Activated CD8-positive, alpha-beta memory T cell treated with anti-CD3 and anti-CD28 coated beads, Interleukin-2, amount 50 U/mL, for 1 hour (primary cell): Measurements from ENCODE around the gene HSD3B7.
A peak's percentile ranks its signal among the peaks of the same experiment; 100 is the strongest.

Experiments used
- DNase-seq: peaks from one replicate; pipeline ENCODE4 v3.0.0-alpha.2; 2020; ENCODE audit errors: extremely low read depth

HSD3B7 gene

DNA sequence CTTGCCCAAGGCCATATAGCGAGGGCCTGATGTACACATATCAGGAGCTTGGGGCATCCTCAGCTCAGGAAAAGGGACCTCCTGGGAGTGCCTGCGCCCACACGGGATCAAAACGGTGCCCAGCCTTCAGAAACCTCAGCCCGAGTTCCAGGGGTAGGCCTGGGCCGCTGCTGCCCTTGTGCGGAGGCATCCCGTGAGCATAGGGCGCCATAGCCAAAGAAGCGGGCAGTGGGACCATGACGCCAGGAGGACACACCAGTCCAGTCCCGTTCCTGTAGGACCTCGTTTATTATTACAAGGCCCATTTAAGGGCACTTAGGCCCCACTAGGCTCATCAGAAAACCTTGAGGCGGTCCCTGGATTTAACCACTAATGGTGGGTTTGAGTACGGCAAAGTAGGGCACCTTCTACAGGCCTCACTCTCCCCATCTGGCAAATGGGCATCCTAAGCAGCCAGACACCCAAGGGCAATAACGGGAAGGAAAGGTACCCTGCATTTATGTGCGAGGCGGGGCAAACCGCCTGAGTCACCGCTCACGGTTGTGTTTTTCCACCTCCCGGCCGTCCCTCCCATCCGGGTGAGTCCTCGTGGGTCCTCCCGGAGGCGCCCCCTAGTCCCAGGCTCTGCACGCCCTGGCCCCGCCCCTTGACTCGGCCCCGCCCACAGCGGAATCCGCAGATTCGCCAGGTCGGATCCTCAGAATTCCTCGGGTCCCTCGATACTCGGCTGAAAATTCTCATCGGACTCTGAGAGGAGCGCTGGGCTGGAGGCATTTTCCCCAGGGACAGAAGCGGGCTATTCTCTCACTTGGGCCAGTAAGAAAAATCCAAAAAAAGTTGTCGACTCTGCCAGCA lies 28.2 kb upstream of the HSD3B7 start:
- DNase-seq, result peak; percentile 81

DNA sequence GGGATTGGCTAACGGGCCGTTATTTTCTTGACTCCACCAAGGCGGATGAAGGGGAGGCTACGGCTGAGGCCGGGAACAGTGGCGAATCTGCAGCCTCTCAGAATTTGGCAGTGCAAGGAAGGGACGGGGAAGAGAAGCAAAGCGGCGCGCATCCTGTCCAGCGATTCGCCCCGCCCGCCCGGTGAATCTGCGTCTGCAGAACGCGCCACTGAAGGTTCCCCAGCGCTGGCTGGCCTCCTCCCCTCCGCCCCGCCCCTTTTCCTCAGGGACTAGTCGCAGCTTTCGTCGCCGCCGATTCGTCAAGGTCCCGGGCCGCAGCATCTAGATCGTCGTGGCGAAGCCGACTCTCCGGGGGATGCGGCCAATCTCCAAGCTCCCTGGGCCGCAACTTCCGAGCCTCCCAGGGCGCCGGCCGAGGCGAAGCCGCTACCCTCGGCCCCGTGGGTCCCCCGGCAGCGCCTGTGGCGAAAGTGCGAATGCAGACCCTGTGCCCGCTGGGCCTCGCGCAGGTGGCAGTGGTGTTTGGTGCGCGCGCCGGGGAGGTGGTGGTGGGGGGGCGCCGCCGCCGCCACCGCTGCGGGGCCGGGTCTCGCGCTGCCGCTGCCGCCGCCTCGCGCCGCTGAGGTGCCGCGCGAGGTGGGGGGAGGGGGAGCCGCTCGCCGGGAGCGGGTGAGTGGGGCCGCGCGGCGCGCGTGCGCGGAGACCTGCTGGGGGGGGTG lies 27.4 kb upstream of the HSD3B7 start, which contains the start of gene SETD1A:
Gene SETD1A, plus strand, starts transcription at position 299 of the 719 bp plus-strand sequence. CDS start 978 bp downstream, outside the sequence.
- DNase-seq, result peak; percentile 98

DNA sequence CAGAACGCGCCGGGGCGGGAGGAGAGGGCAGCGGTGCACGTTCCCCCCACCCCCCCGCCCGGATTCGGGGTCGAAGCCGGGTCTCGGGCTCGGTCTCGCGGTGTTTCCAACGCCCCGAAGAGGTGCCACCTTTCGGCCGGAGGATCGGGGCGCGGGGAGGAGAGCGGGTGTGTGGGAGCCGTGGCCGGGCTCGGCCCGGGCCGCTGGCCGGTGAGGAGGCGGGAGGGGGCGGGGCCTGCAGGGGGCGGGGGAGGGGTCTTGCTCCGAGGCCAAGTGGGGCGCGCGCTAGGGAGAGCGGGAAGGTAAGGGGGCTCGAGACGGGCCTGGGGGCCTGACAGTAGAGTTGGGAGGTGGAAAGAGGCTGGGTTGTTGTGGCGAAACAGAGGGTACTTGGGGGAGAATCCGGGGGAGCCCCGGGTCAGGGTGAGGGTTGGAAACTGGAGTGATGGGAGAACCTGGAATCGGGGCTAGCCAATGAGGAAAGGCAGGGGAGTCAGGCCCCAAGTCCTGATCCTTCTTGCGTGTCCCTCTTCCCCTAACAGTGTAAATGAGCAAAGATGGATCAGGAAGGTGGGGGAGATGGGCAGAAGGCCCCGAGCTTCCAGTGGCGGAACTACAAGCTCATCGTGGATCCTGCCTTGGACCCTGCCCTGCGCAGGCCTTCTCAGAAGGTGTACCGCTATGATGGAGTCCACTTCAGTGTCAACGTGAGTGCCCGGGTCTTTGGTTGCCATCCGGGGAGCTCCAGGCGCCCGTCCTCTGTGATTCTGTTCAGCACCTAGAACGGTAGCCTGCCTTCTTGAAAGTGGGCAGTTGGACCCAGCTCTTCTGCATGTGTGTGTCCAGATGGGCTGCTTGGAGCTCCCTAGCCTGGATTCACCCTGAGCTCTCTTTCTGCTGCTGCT lies 26.6 kb upstream of the HSD3B7 start:
- no peak for DNase-seq

DNA sequence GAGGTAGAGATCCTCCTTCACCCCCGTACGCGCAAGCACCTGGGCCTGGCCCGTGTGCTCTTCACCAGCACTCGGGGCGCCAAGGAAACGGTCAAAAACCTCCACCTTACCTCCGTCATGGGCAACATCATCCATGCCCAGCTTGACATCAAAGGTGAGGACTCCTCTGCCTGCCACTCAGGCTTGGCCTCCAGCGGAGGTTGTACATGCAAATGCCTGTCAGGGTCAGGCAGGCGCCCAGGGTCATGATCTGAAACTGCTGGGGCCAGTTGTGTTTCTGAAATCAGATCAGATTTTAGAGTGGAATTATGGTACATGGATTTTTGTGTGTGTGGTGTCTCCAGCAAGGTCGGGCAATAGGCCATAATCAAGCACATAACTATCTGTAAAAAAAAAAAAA lies 23.6 kb upstream of the HSD3B7 start:
- no peak for DNase-seq

GRCh38 chr16:30963925-30964511 lies 21.0 kb upstream of the HSD3B7 start:
- no peak for DNase-seq

DNA sequence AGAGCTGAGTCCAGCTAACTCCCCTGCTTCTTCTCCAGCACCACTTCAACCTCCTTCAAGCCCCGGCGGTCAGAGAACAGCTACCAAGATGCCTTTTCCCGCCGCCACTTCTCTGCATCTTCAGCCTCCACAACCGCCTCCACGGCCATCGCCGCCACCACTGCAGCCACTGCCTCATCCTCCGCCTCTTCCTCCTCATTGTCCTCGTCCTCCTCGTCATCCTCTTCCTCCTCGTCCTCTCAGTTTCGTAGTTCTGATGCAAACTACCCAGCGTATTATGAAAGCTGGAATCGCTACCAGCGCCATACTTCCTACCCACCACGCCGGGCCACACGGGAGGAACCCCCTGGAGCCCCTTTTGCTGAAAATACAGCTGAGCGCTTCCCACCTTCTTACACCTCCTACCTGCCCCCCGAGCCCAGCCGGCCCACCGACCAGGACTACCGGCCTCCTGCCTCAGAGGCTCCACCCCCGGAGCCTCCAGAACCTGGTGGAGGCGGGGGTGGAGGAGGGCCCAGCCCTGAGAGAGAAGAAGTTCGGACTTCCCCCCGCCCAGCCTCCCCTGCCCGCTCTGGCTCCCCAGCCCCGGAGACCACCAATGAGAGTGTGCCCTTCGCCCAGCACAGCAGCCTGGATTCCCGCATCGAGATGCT lies 20.3 kb upstream of the HSD3B7 start:
- no peak for DNase-seq

- DNase-seq, result no peak
These were observed 19.6 kb upstream of the HSD3B7 start for GRCh38 chr16:30965436-30965835.

GRCh38 chr16:30966033-30966619 lies 18.9 kb upstream of the HSD3B7 start:
- no peak for DNase-seq

DNA sequence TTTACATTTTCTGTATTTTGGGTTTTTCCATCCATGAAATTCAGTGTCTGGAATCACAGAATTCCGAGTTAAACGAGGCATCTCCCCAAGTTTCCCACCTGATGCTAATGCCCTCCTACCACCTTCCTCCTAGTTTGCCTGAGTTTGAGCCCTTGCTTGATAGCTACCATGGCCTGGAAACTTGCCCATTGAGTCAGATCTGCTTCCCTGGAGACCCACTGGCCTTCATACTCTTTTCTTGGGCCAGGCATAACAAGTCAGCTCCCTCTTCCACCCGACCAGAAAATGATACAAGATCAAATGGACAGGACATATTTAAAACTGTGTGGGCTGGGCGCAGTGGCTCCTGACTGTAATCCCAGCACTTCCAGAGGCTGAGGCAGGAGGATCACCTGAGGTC lies 17.2 kb upstream of the HSD3B7 start:
- DNase-seq, result no peak

DNA sequence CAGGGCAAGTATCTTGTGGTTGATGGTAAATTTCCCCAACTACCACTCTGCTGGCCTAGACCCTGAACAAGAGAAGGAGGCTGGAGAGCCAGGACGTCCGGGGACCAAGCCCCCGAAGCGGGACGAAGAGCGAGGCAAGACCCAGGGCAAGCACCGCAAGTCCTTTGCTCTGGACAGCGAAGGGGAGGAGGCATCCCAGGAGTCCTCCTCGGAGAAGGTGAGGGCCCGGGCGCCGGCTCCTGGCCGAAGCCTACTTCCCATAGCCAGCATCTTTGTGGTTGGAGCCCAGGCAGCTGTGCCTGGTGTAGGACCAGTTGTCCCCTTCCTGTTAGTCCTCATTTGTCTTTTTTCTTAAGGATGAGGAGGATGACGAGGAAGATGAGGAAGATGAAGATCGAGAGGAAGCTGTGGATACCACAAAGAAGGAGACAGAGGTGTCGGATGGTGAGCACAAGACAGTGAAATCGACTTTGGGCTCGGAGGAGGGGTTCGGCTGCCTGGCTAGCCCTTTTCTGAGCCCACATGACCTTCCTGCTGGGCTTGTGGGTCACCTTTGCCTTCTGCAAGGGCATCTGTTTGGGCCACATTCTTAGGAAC lies 15.7 kb upstream of the HSD3B7 start:
- DNase-seq, result no peak

- DNase-seq, result no peak
These were observed 13.7 kb upstream of the HSD3B7 start for GRCh38 chr16:30971298-30971697.

DNA sequence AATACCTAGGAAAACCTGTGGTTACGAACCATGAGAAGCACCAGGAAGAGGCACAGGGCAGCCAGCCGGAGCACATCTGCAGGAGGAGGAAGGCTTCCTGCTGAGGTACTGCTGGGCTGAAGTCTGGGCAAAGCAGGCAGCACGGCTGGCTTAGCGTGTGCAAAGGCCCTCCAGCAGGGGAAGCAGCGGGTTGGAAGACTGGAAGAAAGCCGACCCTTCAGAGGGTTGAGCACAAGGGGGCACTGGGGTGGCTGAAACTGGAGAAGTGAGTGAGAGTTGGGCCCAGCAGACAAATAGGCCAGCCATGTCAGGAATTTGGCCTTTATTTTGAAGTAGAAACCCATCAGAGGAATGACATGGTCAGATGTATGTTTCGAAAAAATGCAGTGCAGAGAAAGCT lies 12.1 kb upstream of the HSD3B7 start:
- no peak for DNase-seq

- DNase-seq, result no peak
These were observed 10.7 kb upstream of the HSD3B7 start for GRCh38 chr16:30974348-30974747.

DNA sequence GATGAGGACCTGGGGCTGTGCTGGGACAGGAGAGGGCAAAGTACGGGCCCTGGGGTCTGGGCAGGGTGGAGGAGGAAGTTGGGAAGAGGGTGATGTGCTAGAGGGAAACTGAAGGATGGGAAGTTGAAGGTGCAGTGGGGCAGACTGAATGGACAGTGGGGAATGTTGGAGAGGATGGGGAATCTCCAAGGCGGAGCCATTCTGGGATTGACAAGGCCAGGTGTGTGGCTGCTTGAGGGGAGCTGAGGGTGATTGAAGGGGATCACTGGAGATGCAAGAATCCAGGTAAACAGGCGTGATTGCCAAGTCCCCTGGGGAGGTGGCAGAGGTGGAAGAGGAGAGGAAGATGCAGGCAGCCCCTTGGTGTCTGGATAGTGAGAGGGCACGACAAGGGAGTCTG lies 8.5 kb upstream of the HSD3B7 start:
- no peak for DNase-seq

GRCh38 chr16:30977502-30977901 lies 7.5 kb upstream of the HSD3B7 start:
- no peak for DNase-seq

GRCh38 chr16:30979170-30980022 lies 5.6 kb upstream of the HSD3B7 start:
- no peak for DNase-seq

DNA sequence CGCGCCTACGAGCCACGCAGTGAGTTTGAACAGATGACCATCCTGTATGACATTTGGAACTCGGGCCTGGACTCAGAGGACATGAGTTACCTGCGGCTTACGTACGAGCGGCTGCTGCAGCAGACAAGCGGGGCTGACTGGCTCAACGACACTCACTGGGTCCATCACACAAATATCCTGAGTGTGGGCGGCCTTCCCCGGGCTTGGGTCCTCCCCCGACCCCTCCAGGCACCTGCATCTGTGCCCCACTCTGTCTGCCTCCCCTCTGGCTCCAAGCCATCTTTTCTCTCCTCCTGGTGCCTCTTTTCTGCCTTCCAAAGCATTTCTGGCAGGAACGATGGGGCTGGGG lies 5.0 kb upstream of the HSD3B7 start:
- no peak for DNase-seq

DNA sequence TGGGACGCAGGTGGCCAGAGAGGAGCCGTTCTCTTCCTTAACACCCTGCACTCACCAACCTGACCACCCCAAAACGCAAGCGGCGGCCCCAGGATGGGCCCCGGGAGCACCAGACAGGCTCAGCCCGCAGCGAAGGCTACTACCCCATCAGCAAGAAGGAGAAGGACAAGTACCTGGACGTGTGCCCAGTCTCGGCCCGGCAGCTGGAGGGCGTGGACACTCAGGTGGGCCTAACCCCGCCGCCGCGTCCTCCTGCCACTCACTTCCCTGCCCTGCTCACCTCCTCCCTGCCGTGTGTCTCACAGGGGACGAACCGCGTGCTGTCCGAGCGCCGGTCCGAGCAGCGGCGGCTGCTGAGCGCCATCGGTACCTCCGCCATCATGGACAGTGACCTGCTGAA lies 4.6 kb upstream of the HSD3B7 start:
- no peak for DNase-seq

- no peak for DNase-seq
These were observed 4.0 kb upstream of the HSD3B7 start for GRCh38 chr16:30980959-30981358.
